ENCODE measurements around the gene ZSCAN18.

The ZSCAN18 gene

DNA sequence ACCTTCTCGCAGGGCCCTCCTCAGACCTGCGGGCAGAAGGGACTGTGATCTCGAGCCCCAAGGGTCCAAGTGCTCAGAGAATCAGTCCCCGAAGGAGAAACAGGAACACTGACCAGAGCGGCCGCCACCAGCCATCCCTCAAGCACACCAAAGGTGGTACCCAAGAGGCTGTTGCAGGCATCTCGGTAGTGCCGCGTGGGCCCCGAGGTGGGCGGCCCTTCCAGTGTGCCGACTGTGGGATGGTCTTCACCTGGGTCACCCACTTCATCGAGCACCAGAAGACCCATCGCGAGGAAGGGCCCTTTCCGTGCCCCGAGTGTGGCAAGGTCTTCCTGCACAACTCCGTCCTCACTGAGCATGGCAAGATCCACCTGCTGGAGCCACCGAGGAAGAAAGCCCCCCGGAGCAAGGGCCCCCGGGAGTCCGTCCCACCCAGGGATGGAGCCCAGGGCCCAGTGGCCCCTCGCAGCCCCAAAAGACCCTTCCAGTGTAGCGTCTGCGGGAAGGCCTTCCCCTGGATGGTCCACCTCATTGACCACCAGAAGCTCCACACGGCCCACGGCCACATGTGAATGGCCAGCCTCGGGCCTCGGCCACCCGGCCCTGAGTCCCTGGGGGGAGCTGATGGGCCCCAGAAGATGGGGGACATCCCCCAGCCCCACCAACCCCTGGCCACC lies 44.4 kb downstream of the ZSCAN18 start:
- Histone ChIP-seq H3K9ac (ENCODE audit: low read depth, low read length, poor library complexity, severe bottlenecking) (no peak overlapping the region), H3K36me3 (ENCODE audit: insufficient read depth, low read length) (no peaks in the 10 kb centered on the region), H3K4me1 (ENCODE audit: insufficient read depth, low read length, poor library complexity, severe bottlenecking) (peaks cover 4% of the 10 kb centered on the region), H3K4me3 (ENCODE audit: low read length, poor library complexity, severe bottlenecking) (no peak overlapping the region), H4K20me1 (ENCODE audit: insufficient read depth, low read length, poor library complexity, severe bottlenecking) (no peaks in the 10 kb centered on the region), H2AFZ (ENCODE audit: low read length) (no peak overlapping the region), H3K9me3 (ENCODE audit: insufficient read depth, low read depth, low read length) (peaks cover 14% of the 10 kb centered on the region; the same call in 1 of the 2 replicates), H3K9me2 (replicated peaks; ENCODE audit: low read depth, low read length) (no peaks in the 10 kb centered on the region), H3K79me2 (ENCODE audit: insufficient read depth, low read length) (no peaks in the 10 kb centered on the region), H3K4me2 (ENCODE audit: low read depth, low read length, poor library complexity, severe bottlenecking) (no peak overlapping the region), H3F3A (ENCODE audit: low read depth) (no peaks in the 10 kb centered on the region), H3K27me3 (ENCODE audit: insufficient read depth, low read length, poor library complexity, severe bottlenecking) (no peaks in the 10 kb centered on the region)
- TF ChIP-seq, protein P1, sequence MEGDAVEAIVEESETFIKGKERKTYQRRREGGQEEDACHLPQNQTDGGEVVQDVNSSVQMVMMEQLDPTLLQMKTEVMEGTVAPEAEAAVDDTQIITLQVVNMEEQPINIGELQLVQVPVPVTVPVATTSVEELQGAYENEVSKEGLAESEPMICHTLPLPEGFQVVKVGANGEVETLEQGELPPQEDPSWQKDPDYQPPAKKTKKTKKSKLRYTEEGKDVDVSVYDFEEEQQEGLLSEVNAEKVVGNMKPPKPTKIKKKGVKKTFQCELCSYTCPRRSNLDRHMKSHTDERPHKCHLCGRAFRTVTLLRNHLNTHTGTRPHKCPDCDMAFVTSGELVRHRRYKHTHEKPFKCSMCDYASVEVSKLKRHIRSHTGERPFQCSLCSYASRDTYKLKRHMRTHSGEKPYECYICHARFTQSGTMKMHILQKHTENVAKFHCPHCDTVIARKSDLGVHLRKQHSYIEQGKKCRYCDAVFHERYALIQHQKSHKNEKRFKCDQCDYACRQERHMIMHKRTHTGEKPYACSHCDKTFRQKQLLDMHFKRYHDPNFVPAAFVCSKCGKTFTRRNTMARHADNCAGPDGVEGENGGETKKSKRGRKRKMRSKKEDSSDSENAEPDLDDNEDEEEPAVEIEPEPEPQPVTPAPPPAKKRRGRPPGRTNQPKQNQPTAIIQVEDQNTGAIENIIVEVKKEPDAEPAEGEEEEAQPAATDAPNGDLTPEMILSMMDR (conservative IDR thresholded peaks at IDR 0.05; ENCODE audit: low read length): no peak
- no peak for TF ChIP-seq EZH2phosphoT487 (IDR thresholded peaks at IDR 0.05; ENCODE audit: borderline replicate concordance)

DNA sequence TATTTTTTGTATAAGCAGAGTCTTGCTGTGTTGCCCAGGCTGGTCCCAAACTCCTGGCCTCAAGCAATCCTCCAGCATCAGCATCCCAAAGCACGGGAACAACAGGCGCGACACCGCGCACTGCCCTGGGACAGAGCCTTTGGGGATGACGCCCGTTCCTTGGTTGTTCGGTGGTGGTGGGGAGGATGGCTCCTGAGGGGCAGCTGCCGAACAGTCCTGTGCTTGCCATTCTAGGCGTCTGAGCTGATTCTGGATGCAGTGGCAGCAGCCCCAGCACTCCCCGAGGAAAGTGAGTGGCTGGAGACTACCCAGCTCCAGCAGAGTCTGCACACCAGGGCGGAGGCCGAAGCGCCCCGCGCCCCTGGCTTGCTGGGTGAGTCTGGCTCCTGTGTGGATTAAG lies 45.8 kb downstream of the ZSCAN18 start:
- no peaks in the 10 kb centered on the region for H3K36me3 ChIP-seq (ENCODE audit: insufficient read depth, low read length)
- no peaks in the 10 kb centered on the region for H3F3A ChIP-seq (ENCODE audit: low read depth)
- TF ChIP-seq, protein P1 (conservative IDR thresholded peaks at IDR 0.05; ENCODE audit: low read length): no peak
- no peak for TF ChIP-seq EZH2phosphoT487 (IDR thresholded peaks at IDR 0.05; ENCODE audit: borderline replicate concordance)
- H3K9me2 ChIP-seq (replicated peaks; ENCODE audit: low read depth, low read length): no peaks in the 10 kb centered on the region
- peaks cover 18% of the 10 kb centered on the region; the same call in 1 of the 2 replicates for H3K9me3 ChIP-seq (ENCODE audit: insufficient read depth, low read depth, low read length)
- H3K79me2 ChIP-seq (ENCODE audit: insufficient read depth, low read length): no peaks in the 10 kb centered on the region
- no peaks in the 10 kb centered on the region for H4K20me1 ChIP-seq (ENCODE audit: insufficient read depth, low read length, poor library complexity, severe bottlenecking)
- H3K27me3 ChIP-seq (ENCODE audit: insufficient read depth, low read length, poor library complexity, severe bottlenecking): no peaks in the 10 kb centered on the region
- no peak overlapping the region for H2AFZ ChIP-seq (ENCODE audit: low read length)
- no peaks in the 10 kb centered on the region for H3K4me1 ChIP-seq (ENCODE audit: insufficient read depth, low read length, poor library complexity, severe bottlenecking)
- no peak overlapping the region for H3K9ac ChIP-seq (ENCODE audit: low read depth, low read length, poor library complexity, severe bottlenecking)
- H3K4me2 ChIP-seq (ENCODE audit: low read depth, low read length, poor library complexity, severe bottlenecking): no peak overlapping the region
- H3K4me3 ChIP-seq (ENCODE audit: low read length, poor library complexity, severe bottlenecking): no peak overlapping the region

DNA sequence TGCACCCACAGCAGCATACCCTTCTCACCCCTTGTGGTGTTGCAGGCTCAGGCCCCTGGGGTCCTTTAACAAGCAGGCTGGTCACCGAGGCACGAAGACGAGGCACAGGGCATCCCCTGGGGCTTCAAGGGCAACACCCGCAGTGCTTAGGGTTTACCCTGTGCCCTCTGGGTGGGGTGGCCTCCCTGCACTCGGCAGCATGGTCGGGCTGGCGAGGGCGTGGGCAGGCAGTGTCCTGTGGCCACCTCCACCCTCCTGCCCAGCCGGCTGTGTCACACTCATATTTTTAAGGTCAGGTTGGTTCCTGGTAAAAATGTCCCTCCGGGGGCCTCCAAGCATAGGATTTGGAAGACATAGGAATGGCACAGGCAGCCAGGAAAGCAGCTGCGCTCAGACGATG lies 50.4 kb downstream of the ZSCAN18 start:
- Histone ChIP-seq H3K9ac (ENCODE audit: low read depth, low read length, poor library complexity, severe bottlenecking) (no peak overlapping the region), H3K79me2 (ENCODE audit: insufficient read depth, low read length) (no peaks in the 10 kb centered on the region), H3K36me3 (ENCODE audit: insufficient read depth, low read length) (no peaks in the 10 kb centered on the region), H3K4me1 (ENCODE audit: insufficient read depth, low read length, poor library complexity, severe bottlenecking) (no peaks in the 10 kb centered on the region), H3K9me3 (ENCODE audit: insufficient read depth, low read depth, low read length) (peaks cover 23% of the 10 kb centered on the region; the same call in 1 of the 2 replicates), H2AFZ (ENCODE audit: low read length) (no peak overlapping the region), H3F3A (ENCODE audit: low read depth) (no peaks in the 10 kb centered on the region), H3K4me2 (ENCODE audit: low read depth, low read length, poor library complexity, severe bottlenecking) (no peak overlapping the region), H3K27me3 (ENCODE audit: insufficient read depth, low read length, poor library complexity, severe bottlenecking) (no peaks in the 10 kb centered on the region), H4K20me1 (ENCODE audit: insufficient read depth, low read length, poor library complexity, severe bottlenecking) (no peaks in the 10 kb centered on the region), H3K4me3 (ENCODE audit: low read length, poor library complexity, severe bottlenecking) (no peak overlapping the region), H3K9me2 (replicated peaks; ENCODE audit: low read depth, low read length) (no peaks in the 10 kb centered on the region)
- TF ChIP-seq, protein P1 (conservative IDR thresholded peaks at IDR 0.05; ENCODE audit: low read length): no peak
- TF ChIP-seq EZH2phosphoT487 (IDR thresholded peaks at IDR 0.05; ENCODE audit: borderline replicate concordance): no peak
